Fibroblast of skin of left biceps (primary cell): ENCODE data around the gene TAF15.

Experiments
- DNase-seq, 2 experiments: peaks; one replicate each; pipeline ENCODE4 v3.0.0-alpha.2; 2013; ENCODE audit warnings: low read depth in 2 of 2

The TAF15 gene

DNA sequence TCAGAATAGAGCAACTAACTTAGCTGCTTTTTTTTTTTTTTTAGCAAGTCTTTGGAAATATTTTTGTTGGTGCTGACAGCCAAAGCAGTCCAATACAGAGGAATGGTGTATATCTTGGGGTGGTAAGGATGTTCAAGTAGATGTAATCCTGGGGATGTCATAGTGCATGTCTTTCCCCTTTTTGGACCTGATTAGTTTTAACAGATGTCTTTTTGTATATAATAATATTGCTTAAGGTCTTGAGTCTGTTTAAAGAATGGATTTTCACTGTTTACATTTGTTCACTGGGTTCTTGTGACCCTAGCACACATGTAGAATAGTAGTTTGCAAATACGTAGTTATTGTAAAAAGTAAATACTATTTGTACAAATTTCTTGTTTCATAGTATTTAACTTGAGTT lies 7.9 kb downstream of the TAF15 start:
- no peak for DNase-seq

DNA sequence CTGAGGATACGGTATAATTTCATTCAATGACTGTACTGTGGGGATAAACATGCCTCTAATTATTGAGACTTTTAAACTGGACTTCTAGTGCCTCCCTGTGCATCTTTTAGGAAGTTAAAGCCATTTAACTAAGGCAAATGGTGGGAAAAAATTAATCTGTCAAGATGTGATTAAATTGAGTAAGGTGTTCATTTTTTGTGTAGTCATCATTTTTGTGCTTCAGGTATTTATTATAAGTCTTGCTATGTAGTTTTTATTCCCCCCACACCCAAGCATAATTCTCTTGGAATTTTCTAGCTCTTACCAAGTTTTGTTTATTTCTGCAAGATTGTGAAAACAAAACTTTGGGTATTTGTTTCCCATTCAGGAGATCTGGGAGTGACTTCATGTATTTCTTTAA lies 10.2 kb downstream of the TAF15 start:
- no peak for DNase-seq

DNA sequence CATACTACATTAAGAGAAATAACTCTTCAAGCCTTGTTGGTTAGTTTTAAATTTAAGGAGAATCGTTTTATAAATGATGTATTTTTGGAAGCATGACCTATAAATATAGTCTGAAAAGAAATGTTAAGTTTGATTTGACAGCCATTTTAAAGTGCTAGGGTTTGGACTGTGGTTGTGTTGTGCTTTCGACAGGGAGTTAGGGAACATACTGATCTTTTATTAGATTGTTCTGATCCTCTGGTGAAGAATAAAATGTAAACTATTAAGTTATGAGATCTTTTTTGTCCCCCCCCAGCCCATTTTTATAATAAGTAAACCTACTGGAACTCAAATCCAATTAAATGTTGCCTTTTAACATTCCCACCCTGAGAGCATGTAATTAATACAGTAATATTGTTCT lies 12.0 kb downstream of the TAF15 start:
- no peak for DNase-seq

DNA sequence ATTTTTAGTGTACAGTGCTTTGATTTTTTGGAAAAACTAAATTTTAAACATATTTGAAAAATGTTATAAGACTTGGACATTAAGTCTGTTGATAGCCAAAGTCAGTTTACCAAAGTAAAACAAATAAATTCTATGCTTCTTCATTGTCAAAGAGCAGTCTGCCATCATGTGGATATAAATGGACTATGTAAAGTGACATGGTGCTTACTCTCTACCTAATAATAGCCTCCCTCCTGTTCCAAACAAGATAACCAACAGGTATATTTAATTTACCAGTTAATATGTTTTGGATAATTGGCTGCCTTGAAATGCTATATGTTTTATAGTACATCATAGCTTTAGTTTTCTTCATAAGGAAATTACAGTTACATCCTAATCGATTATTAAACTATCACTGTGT lies 15.9 kb downstream of the TAF15 start:
- no peak for DNase-seq

DNA sequence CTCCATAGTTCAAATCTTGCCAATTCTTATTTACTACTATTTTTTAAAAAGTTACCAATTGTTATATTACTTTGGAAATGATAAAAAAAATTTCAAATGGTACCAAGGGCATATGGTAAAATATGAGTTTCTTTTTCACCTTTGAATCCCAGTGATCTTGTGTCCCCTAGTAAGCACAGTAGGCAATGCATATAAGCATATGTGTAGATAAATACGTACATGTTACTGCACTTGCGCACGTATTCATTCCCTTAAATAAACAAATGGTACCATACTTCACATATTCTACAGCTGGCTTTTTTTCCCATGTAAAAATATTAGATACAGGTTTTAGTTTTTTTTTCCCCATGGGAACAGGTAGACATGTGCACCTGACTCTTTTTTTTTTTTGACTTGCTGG lies 31.8 kb downstream of the TAF15 start:
- no peak for DNase-seq

DNA sequence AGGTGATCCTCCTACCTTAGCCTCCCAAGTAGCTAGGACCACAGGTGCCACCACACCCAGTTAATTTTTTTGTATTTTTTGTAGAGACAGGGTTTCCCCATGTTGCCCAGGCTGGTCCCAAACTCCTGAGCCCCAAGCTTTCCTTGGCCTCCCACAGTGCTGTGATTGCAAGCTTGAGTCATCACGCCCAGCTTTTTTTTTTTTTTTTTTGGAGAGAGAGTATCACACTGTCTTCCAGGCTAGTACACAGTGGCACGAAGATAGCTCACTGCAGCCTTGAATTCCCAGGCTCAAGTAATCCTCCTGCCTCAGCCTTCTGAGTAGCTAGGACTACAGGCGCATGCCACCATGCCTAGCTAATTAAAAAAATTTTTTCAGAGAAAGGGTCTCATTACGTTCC lies 32.2 kb downstream of the TAF15 start:
- no peak for DNase-seq

DNA sequence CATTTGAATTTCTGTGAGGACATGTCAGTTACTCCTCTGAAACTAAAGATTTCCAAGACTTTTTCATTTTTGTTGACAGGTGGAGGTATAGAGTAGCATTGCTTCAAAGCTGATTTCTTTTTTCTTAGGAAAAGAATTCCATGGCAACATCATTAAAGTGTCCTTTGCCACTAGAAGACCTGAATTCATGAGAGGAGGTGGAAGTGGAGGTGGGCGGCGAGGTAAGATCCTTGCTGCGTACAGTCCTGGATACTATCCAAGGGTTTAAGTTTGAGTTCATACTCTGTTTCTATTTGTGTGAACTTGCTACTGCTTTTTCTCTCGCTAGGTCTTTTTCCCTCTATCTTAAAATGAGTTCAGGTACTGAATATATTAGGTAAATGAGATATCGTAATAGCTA lies 33.0 kb downstream of the TAF15 start:
- DNase-seq, result no peak

DNA sequence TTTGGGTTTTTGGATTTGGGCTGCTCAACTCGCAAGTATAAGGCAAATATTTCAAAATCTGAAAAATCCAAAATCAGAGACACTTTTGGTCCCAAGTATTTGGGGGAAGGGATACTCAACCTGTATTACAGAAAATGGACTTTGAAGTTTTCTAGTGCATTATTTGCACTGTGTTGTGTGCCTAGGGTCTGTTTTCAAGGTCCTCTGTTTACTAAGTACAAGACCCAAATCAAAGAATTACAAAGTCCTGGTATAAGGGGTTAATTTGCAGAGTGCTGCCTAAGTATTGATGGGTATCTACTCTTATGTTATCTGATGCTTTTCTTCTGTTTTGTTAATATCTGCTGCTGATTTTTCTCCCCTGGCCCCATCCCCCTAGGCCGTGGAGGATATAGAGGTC lies 34.4 kb downstream of the TAF15 start:
- no peak for DNase-seq

DNA sequence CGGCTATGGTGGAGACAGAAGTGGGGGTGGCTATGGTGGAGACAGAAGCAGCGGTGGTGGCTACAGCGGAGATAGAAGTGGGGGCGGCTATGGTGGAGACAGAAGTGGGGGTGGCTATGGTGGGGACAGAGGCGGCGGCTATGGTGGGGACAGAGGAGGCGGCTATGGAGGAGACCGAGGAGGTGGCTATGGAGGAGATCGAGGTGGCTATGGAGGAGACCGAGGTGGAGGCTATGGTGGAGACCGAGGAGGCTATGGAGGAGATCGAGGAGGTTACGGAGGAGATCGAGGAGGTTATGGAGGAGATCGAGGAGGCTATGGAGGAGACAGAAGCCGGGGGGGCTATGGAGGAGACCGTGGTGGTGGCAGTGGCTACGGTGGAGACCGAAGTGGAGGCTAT lies 35.3 kb downstream of the TAF15 start:
- no peak for DNase-seq

DNA sequence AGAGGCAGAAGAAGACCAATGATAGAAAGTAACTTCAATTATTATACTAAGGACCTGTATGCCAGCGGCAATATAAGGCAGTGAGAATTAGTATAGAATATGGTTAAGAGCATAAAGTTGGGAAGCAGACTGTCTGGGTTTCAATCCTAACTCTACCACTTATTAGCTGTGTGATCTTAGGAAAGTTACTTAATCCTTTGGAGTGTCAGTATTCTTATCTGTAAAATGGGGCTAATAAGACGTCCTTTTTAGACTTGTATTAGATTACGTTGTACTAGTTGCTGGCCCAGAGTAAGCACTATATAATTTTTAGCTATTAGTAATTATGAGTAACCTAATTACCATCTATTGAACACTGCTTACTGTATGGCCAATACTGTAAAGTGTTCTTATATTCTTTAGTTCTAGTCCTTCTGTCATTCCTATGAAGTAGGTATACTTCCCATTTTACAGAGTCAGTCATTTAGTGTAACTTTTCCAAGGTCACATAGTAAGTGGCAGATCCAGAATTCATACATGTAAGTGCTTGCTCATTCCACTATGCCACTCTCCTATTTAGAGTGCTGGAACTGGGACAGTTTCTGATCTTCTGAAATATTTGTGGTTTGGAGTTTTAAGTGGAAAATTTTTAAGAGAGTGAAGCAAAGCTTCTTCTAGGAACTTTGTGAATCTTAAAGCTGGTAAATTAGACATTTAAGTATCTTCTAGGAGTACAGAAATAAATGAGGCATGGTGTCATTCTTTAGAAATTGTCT lies 36.9 kb downstream of the TAF15 start:
- no peak for DNase-seq

DNA sequence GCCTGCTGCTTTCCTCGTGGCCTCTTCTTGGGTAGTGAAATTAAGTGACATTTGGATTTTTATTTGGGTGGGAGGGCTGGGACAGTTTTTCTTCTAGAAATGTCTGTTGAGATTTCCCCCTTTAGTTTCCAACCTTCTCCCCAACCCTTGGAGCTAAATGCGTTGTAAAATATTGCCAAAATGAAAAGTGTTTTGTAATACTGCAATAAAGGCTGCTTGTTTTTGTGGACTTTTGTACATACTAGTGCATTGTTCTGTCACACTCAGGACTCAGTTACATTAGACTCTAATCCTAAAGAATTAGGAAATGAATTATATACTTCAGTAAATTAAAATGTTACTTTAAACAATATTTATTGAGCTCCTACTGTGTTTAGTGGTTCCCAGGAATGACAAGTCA lies 37.7 kb downstream of the TAF15 start:
- DNase-seq, result no peak

DNA sequence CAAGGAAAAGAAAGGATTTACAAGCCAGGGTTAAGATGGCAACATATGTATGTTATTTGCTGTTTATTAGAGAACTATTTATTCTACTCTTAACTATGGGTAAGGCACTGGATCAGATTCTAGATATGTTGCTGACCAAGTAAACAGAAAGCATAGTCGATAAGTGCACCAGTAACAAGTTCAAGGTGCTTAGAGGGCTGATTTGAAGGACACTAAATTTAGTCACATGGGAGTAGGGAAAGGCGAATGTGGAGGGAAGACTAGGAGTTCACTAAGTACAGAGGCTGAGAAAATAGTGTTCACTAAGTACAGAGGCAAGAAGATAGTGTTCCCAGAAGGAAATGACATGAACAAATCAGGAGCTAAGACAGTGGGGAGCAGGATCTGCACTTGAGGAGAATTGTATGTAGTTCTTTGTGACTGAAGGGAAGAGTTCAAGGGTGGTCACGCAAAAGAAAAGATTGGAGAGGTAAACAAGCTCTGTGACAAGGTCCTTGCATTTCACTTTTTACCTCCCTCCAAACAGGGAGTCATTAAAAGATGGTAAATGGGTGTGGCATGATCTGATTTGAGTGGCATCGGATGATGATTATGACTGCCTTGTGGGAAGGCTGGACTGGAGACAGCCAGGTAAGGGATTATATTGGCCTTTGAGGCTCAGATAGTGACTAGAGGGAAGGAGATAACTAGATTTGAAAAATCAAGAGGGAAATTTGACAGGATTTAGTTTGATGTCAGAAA lies 38.5 kb downstream of the TAF15 start:
- no peak for DNase-seq

DNA sequence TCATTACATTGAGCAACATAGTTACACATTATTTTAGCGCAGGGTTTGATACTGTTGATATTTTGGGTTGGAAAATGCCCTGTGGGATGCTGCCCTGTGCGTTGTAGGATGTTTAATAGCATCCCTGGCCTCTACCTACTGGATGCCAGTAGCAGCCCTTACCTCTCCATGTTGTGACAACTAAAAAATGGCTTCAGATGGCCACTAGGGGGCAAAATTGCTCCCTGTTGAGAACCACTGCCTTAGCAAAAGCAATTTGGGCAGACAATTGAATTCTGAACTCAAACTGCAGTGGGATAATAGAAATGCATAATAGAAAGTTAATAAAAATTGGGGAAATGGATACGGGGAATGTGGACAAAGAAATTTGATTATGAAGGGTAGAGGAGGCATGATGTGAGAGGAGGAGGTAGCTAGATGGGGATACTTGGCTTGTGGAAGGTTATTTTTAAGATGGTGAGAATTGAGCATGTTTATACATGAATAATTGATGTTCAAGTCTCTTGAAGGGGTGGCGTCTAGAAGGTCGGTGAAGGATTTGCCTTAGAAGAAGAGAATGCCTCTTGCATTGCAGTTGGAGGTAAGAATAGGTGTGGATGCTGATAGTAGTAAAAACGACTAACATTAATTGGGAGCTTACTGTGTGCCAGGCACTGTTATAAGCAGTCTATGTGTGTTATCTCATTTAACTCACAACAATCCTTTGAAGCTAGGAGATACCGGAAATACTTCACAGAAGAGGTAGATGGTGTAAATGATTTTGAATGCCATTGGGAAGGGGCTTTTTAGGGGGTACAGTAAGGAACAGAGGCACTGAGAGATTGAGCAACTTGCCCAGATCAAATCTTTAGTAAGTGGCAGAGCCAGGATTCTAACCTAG lies 40.4 kb downstream of the TAF15 start:
- peak; percentile 21 to 26 for DNase-seq

DNA sequence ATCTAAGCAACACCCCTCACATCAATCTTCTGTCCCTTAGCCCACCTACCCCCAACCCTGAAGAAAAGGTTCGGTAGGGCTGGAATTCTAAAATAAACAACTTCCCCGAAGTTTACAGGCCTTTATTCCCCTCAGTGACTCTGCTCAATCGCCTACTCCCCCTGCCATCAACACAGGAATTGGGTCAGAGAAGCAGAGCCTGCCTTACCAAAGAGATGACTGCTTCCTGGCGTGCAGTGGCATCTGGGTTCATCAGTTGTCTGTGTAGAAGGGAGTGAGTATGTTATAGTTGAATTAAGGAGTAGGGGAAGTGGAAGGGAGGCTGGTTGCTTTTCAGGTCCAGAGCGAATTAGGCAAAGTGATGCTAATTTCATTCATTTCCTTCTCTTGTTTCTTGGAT lies 46.7 kb downstream of the TAF15 start:
- DNase-seq, result no peak

DNA sequence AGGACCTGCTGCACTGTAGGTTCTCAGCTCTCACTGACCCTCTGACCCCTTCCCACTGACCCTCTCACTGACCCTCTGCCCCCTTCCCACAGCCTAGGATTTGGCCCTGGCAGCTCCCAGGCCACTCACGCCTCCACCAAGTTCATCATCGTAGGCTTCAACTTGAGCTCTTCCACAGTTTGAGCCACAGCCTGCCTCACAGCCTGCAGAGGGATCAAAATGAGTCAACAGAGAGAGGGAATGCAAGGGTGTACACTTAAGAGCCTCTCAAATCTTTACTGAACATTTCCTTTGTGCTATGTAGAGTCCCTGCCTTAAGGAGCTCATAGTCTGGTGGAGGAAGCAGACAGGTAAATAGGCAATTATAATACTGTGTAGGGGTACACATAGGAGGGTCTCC lies 47.3 kb downstream of the TAF15 start:
- no peak for DNase-seq

DNA sequence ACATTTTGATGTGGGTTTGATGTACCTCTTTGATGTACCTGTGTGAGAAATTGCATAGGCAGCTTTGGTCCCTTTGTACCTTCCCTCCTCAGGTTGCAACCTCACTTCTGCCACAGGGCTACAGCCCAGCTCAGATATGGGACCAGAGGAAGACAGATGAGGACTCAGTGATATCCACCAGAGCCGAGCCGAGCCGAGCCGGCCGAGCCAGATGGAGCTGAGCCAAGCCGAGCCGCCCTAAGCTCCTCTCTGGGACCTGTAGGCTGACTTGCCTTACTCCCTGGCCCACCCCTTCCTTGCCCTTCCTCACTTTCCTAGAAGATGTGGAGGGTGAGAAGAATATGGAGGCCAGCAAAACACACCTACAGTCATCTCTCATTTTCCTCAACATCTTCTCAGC lies 55.6 kb downstream of the TAF15 start:
- no peak for DNase-seq

DNA sequence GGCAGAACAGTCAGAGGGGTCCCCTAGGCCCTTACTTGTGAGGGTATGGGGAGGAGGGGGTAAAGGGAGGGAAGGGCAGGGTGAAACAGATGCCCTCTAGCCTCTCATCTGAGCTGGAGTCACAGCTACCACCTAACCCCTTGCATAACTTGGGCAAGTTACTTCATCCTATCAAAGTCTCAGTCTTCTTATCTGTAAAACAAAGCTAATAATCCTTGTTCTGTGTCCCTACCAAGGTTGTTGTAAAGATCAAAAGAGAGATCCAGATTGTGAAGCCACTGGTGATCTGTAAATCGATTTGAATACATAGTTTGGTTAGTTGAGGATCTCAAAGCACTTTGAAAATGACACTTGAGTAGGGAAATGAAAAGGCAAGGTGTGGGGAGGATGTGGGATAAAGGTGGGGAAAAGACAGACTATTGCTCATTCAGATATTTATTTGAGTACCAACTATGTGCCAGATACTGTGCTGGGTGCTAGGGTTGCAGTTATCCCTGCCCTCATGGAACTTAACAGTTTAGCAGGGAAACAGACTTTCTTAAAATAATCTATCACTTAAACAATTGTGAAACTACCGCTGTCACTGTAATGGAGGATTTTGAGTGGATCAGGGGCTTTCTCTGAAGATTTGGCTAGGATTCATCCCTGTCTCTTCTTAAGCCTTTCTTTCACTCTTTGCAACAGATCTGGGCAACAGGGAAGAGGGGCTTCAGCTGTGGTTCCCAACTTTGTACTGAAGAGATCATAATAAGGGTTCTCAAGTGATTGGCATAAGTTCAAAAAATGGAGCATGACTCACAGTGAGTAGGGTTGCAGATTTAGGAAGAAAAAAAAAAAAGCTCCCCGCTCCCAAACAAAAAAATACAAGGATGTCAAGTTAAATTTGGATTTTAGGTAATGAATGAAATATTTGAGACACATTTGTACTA lies 56.4 kb downstream of the TAF15 start:
- peak; percentile 13 to 18 for DNase-seq

DNA sequence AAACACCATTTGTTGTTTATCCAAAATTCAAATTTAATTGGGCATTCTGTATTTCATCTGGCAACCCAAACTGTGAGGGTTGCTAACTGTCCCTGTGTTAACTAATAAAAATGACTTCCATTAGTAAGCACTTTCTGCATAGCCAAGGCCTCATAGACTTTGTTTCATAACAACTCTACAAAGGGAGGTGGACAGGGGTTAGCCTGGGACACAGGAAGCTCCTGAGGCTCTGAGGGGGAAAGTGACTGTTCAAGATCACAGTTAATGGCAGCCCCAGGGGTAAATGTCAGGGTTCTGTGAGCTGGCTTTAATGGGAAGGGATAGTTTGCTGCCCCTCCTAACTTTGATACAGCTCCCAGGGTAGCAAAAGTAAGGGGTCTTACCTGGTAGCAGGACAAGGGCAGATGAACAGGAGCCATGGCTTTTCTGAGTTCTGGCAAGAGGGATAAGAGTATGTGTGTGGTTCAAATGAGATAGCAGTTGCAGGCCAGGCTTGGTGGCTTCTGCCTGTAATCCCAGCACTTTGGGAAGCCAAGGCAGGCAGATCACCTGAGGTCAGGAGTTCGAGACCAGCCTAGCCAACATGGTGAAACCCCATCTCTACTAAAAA lies 57.2 kb downstream of the TAF15 start:
- no peak for DNase-seq

DNA sequence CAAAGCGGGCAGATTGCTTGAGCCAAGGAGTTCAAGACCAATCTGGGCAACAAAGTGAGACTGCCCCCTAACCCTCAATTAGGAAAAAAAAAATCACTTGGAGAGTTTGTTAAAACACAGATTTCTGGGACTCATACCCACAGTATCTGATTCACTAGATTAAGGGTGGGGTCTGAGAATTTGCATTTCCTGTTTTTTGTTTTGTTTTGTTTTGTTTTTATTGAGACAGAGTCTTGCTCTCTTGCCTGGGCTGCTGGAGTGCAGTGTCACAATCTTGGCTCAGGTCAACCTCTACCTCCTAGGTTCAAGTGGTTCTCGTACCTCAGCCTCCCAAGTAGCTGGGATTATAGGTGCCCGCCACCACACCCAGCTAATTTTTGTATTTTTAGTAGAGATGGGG lies 58.3 kb downstream of the TAF15 start:
- DNase-seq, result no peak

DNA sequence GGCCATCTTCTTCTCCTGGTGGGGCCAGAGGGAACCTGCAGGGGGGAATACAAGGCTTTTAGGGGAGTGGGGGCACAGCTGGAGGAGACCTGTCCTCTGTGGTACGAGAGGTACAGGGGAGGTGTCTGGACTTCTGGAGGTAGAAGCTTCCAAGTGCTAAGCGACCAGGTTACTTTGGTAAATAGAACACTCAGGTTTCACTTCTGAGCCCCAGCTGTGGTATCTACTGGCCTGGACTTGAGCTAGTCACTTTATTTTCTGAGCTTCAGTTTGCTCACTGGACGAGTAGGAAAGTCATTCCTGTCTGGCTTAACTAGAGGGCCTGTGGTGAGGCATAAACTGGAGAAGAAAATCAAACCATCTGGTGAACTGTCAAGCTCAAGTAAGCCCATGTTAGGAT lies 59.5 kb downstream of the TAF15 start, which contains the start of gene HEATR9:
TSS of gene HEATR9 (minus strand) at position 155 of the 400 bp plus-strand sequence. CDS start at position 6, 149 bp downstream.
- DNase-seq, result no peak
